Fibroblast of gingiva (primary cell): ENCODE data around the gene MRC2.
A peak's percentile ranks its signal among the peaks of the same experiment; 100 is the strongest.
"Not testable (repeated sequence)": the region's sequence is repeated elsewhere in the genome, so short reads cannot be mapped to it uniquely, and the experiment has no call there.

Source experiments
- DNase-seq: peaks from one replicate; pipeline ENCODE4 v3.0.0-alpha.2; 2011; ENCODE audit warnings: low read depth

MRC2 gene

DNA sequence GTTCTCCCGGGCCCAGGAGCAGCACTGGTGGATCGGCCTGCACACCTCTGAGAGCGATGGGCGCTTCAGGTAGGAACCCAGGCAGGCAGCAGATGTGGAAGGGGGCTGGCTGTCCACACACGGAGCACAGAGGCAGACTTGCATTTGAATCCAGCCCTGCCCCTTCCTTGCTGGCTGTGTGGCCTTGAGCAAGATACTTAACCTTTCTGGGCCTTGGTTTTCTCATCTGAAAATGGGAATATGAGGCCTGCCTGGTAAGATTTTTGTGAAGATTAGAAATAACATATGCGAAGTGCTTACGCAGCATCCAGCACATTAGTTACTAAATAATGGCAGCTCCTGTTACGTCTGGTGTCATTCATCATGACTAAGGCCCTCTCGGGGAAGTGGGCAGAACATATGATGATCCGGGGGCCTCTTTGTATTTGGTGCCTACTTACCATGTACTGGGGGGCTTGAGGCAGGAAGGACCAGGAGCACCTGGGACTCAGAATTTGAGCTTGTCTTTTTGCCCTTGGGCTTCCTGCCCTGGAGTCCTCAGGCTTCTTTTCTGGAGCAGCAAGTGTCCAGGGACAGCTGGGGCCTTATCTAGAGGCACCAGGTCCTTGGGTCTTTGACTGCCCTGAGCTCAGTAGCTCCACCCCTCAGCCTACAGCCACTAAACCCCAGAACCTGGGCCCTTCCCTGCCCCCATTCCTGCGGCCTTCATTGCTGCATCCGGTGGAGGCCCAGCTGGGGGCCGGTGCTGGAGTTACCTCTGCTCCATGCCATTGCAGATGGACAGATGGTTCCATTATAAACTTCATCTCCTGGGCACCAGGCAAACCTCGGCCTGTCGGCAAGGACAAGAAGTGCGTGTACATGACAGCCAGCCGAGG, 53.8 kb downstream of the MRC2 start:
- no peak for DNase-seq

DNA sequence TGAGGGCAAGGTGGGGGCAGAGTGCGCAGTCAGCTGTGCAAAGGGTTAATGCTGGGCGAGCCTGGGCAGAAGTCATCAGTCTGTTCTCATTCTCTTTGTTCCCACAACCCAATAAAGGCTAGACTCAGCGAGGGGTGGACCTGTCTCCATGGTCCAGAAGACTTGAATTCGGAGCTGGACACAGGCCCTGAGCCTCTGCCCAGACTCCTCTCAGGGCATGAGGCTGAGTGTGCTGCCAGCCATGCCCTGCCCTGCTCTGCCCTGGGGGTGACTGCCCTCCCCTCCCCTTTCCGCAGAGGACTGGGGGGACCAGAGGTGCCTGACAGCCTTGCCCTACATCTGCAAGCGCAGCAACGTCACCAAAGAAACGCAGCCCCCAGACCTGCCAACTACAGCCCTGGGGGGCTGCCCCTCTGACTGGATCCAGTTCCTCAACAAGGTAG, 54.5 kb downstream of the MRC2 start:
- no peak for DNase-seq

DNA sequence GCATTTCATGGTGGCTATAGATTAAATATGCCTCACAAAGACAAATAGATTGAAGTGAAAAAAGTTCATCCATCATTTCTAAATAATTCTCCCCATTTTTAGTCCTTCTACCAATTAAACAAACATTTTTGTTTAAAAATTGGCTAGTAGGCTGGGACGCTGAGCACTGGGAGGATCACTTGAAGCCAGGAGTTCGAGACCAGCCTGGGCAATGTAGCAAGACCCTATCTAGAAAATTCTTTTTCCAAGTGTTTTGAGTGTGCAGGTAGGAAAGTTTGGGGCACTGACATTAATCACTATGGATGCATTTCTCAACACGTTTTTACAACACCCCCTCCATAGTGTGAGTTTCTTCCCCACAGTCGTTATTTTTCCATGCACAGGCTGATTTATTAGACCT, 56.7 kb downstream of the MRC2 start:
- no peak for DNase-seq

DNA sequence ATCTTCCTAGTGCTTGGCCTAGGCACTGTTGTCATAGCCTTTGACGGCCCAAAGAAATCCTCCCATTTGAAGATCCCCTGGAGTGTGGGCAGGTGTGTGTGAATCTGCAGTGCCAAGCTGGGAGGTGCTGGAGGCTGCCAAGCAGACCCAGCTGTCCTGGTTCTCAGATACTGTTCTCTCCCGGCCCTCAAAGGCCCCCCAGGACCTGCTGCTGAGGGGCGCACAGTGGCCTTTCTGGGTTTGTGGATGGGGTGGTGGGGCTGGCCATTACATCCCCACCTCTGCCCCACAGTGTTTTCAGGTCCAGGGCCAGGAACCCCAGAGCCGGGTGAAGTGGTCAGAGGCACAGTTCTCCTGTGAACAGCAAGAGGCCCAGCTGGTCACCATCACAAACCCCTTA, 60.5 kb downstream of the MRC2 start:
- no peak for DNase-seq

DNA sequence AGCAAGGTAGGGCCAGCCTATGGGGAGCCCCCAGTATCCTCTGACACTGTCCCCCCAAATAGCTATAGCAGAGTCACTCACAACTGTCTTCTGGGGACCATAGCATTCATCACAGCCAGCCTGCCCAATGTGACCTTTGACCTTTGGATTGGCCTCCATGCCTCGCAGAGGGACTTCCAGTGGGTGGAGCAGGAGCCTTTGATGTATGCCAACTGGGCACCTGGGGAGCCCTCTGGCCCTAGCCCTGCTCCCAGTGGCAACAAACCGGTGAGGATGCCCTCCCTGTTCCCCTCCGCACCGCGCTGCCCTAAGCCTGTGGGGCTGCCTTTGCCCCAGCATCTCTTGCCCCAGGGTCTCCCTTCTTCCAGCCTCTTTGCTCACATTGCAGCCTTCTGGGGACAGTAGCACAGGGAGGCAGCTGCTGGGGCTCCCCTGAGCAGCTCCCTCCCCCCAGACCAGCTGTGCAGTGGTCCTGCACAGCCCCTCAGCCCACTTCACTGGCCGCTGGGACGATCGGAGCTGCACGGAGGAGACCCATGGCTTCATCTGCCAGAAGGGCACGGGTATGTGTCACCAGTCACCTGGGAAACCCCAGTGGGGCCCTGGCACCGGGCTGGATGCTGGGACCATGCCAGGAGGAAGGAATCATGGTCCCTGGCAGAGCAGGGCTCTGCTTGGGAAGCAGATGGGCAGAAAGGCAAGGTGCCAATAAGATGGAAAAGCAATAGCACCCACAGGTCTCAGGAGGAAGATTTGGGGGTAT, 61.1 kb downstream of the MRC2 start:
- DNase-seq: no peak

- no peak for DNase-seq
These were observed 62.1 kb downstream of the MRC2 start for GRCh38 chr17:62689441-62690167.

DNA sequence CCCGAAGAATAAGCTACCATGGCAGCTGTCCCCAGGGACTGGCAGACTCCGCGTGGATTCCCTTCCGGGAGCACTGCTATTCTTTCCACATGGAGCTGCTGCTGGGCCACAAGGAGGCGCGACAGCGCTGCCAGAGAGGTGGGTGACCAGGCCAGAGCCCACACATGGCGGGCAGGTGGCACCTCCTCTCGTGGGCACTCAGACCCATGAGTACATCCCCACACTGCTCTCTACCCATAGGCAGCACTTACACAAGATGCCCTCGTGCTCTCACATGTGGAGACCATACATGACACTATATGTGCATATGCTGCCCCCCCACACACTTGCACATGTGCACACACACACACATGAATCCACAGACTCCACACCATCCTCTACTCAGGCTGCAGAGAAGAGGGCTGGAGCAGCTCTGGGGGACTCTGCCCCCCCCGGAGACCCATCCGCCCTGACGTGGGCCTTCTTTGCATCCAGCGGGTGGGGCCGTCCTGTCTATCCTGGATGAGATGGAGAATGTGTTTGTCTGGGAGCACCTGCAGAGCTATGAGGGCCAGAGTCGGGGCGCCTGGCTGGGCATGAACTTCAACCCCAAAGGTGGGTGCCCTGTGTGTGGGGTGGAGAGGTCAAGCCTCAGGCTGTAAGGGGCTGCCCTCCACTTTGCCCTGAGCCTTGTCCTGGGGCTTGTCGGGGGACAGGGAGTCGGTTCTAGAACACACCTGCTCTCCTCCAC, 62.9 kb downstream of the MRC2 start:
- DNase-seq: no peak

DNA sequence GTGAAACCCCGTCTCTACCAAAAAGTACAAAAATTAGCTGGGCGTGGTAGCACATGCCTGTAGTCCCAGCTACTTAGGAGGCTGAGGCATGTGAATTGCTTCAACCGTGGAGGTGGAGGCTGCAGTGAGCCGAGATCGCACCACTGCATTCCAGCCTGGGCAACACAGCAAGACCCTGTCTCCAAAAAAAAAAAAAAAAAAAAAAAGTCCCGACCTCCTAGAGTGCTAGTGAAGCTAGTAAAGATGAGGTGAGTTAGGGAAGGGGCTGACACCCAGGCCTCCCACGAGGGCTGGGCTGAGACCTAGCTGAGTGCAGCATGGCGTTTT, 64.1 kb downstream of the MRC2 start:
- not testable (repeated sequence) for DNase-seq

DNA sequence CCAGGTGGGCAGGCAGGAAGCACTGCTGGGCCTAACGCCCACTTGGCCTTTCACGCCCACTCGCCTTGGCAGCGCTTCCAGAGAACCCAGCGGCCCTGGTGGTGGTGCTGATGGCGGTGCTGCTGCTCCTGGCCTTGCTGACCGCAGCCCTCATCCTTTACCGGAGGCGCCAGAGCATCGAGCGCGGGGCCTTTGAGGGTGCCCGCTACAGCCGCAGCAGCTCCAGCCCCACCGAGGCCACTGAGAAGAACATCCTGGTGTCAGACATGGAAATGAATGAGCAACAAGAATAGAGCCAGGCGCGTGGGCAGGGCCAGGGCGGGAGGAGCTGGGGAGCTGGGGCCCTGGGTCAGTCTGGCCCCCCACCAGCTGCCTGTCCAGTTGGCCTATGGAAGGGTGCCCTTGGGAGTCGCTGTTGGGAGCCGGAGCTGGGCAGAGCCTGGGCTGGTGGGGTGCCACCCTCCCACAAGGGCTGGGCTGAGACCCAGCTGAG, 64.7 kb downstream of the MRC2 start:
- DNase-seq: no peak

GRCh38 chr17:62692721-62693431, 65.4 kb downstream of the MRC2 start:
- peak; percentile 34 for DNase-seq

GRCh38 chr17:62693616-62694409, 66.3 kb downstream of the MRC2 start:
- no peak for DNase-seq

GRCh38 chr17:62695093-62695738, 67.7 kb downstream of the MRC2 start:
- DNase-seq: not testable (repeated sequence)

GRCh38 chr17:62696256-62696655, 68.8 kb downstream of the MRC2 start:
- DNase-seq: no peak

- DNase-seq: peak; percentile 45
These were observed 69.4 kb downstream of the MRC2 start for GRCh38 chr17:62696726-62697490.

DNA sequence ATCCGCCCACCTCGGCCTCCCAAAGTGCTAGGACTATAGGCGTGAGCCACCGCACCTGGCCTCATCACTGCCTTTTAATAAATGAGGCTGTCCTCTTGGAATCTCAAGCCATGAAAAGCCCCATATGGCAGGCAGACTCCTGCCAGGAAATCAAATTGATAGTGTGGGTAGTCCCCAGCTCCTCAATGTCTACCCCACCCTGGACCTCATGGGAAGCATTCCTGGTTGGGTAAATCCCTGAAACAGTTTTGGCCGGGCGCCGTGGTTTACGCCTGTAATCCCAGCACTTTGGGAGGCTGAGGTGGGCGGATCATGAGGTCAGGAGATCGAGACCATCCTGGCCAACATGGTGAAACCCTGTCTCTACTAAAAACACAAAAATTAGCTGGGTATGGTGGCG, 71.0 kb downstream of the MRC2 start:
- DNase-seq: not testable (repeated sequence)

GRCh38 chr17:62700964-62701705, 73.7 kb downstream of the MRC2 start:
- DNase-seq: no peak

- no peak for DNase-seq
These were observed 74.2 kb downstream of the MRC2 start for GRCh38 chr17:62701706-62702085.

DNA sequence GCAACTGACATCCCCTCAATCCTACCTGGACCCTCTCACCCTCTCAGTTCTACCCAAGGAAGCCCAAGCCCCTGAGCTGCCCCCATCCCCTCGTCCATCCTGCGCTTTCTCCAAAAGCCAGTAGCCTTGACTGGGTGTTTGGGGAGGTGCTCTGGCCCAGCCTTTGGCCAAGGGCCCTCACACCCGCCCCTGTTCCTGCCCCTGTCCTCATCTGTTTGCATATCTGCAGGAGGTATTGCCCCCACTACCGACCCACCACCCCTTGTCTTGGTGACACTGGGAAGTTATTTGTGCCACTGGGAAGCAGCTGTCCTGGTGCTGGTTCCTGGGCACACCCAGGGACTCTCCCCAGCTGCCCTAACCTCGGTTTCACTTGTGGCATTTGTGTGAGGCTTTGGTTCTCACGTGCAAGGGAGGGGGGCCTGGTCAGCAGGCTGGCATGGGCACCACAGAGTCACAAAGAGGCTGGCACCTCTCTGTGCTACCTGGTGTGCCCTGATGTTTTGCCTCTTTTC, 75.3 kb downstream of the MRC2 start:
- DNase-seq: no peak
